WTC11 (cell line): ENCODE measurements around the gene UGCG. TPM values are rescaled to one million over a fixed set of nuclear protein-coding genes. Genes with fewer than 3 reads are reported as not detected.

Experiments
- ATAC-seq: fragments of 200-7000 bp; cut with Tn5 transposase; 2 replicates; pipeline ENCODE4 v1.10.0; 2021; ENCODE audit warnings: mild to moderate bottlenecking, moderate library complexity
- CTCF ChIA-PET: fragments of 300-600 bp; sonication (Branson Sonifier 250); formaldehyde crosslinking; loops from one replicate; lab custom pipeline; 2021; ENCODE audit warnings: antibody characterized with exemption; lab: Charles Lee
- POLR2A ChIA-PET: fragments of 350-600 bp; sonication (Branson Sonifier 250); formaldehyde crosslinking; loops from one replicate; lab custom pipeline; 2021; ENCODE audit warnings: antibody characterized with exemption; lab: Charles Lee
- DNase-seq: peaks from one replicate; pipeline ENCODE4 v3.0.0; 2021; ENCODE audit warnings: low spot score
- H3K27ac Mint-ChIP-seq: 2 replicates; pipeline ENCODE4 v1.8.0; 2021; ENCODE audit warnings: mixed read lengths
- H3K27me3 Mint-ChIP-seq: 2 replicates; pipeline ENCODE4 v1.8.0; 2021; ENCODE audit warnings: low read depth, mild to moderate bottlenecking, moderate library complexity, mixed read lengths
- H3K36me3 Mint-ChIP-seq: 2 replicates; pipeline ENCODE4 v1.8.0; 2021; ENCODE audit warnings: mixed read lengths
- H3K4me1 Mint-ChIP-seq: 2 replicates; pipeline ENCODE4 v1.8.0; 2022; ENCODE audit warnings: mixed read lengths
- H3K4me3 Mint-ChIP-seq: 2 replicates; pipeline ENCODE4 v1.8.0; 2021; ENCODE audit warnings: mild to moderate bottlenecking, moderate library complexity, mixed read lengths
- H3K9me3 Mint-ChIP-seq: 2 replicates; pipeline ENCODE4 v1.8.0; 2021; ENCODE audit warnings: mixed read lengths
- ATF6 ChIP-seq: sonication (generic); formaldehyde crosslinking; IDR thresholded peaks from 2 replicates; pipeline ENCODE4 v1.8.1; 2023; ENCODE audit warnings: mild to moderate bottlenecking, missing genetic modification reagents
- GABPB1 ChIP-seq: sonication (generic); formaldehyde crosslinking; IDR thresholded peaks from 2 replicates; pipeline ENCODE4 v1.8.1; 2023; ENCODE audit warnings: mild to moderate bottlenecking, missing genetic modification reagents
- GRHL2 ChIP-seq: fragments of 250-450 bp; sonication (Bioruptor Pico); IDR thresholded peaks from 2 replicates; pipeline ENCODE4 v1.8.0; 2022; ENCODE audit warnings: mild to moderate bottlenecking, moderate library complexity; ENCODE audit not compliant: insufficient replicate concordance, severe bottlenecking
- HMGXB4 ChIP-seq: sonication (generic); formaldehyde crosslinking; IDR thresholded peaks from 2 replicates; pipeline ENCODE4 v1.8.1; 2023; ENCODE audit warnings: mild to moderate bottlenecking, moderate library complexity, missing genetic modification reagents
- MAX ChIP-seq: sonication (generic); formaldehyde crosslinking; IDR thresholded peaks from 2 replicates; pipeline ENCODE4 v1.8.0; 2022; ENCODE audit warnings: mild to moderate bottlenecking, missing genetic modification reagents
- MXD4 ChIP-seq: fragments of 250-450 bp; sonication (Bioruptor Pico); IDR thresholded peaks from 2 replicates; pipeline ENCODE4 v1.8.0; 2021; ENCODE audit warnings: mild to moderate bottlenecking, moderate library complexity, borderline replicate concordance
- NFE2L1 ChIP-seq: sonication (generic); formaldehyde crosslinking; IDR thresholded peaks from 2 replicates; pipeline ENCODE4 v1.8.1; 2023; ENCODE audit warnings: missing genetic modification reagents
- RORB ChIP-seq: fragments of 250-450 bp; sonication (Bioruptor Pico); IDR thresholded peaks from 2 replicates; pipeline ENCODE4 v1.9.0; 2021; ENCODE audit warnings: mild to moderate bottlenecking
- TEAD4 ChIP-seq: sonication (generic); formaldehyde crosslinking; IDR thresholded peaks from 2 replicates; pipeline ENCODE4 v1.8.0; 2022; ENCODE audit warnings: mild to moderate bottlenecking, missing genetic modification reagents
- TP53 ChIP-seq: sonication (generic); formaldehyde crosslinking; IDR thresholded peaks from 2 replicates; pipeline ENCODE4 v1.8.1; 2023; ENCODE audit warnings: mild to moderate bottlenecking, missing genetic modification reagents
- ZBTB21 ChIP-seq: sonication (generic); formaldehyde crosslinking; IDR thresholded peaks from 2 replicates; pipeline ENCODE4 v1.8.1; 2023; ENCODE audit warnings: mild to moderate bottlenecking, missing genetic modification reagents, borderline replicate concordance
- ZNF121 ChIP-seq: sonication (generic); formaldehyde crosslinking; IDR thresholded peaks from 2 replicates; pipeline ENCODE4 v1.8.0; 2023; ENCODE audit warnings: missing genetic modification reagents
- ZNF219 ChIP-seq: sonication (generic); formaldehyde crosslinking; IDR thresholded peaks from 2 replicates; pipeline ENCODE4 v1.8.0; 2023; ENCODE audit warnings: missing genetic modification reagents, mild to moderate bottlenecking, borderline replicate concordance
- ZNF396 ChIP-seq: fragments of 250-450 bp; sonication (Bioruptor Pico); IDR thresholded peaks from 2 replicates; pipeline ENCODE4 v1.8.0; 2021; ENCODE audit warnings: mild to moderate bottlenecking, moderate library complexity, borderline replicate concordance
- total RNA-seq: library from RNA; stranded (reverse); gene quantifications from 3 replicates; pipeline ENCODE4 v1.2.3, GENCODE V29; 2021
- TF ChIP-seq, protein P1 (sequence below): sonication (generic); formaldehyde crosslinking; conservative IDR thresholded peaks from 2 replicates; pipeline ENCODE4 v1.8.1; 2022; ENCODE audit warnings: mild to moderate bottlenecking, missing genetic modification reagents
- TF ChIP-seq, protein P2 (sequence below): sonication (generic); formaldehyde crosslinking; IDR thresholded peaks from 2 replicates; pipeline ENCODE4 v1.8.1; 2022; ENCODE audit warnings: mild to moderate bottlenecking, missing genetic modification reagents, moderate library complexity, borderline replicate concordance
- TF ChIP-seq, protein P3 (sequence below): sonication (generic); formaldehyde crosslinking; IDR thresholded peaks from 2 replicates; pipeline ENCODE4 v1.8.1; 2023; ENCODE audit warnings: mild to moderate bottlenecking, missing genetic modification reagents, moderate library complexity
- TF ChIP-seq, protein P4 (sequence below): sonication (generic); formaldehyde crosslinking; IDR thresholded peaks from 2 replicates; pipeline ENCODE4 v1.8.0; 2022; ENCODE audit warnings: mild to moderate bottlenecking, missing genetic modification reagents

Gene UGCG
- total RNA-seq, 1 experiment from 2014 or later, result 37.5 TPM

- TF ChIP-seq MAX (CRISPR knock-in tag) (no peak), ATF6 (CRISPR knock-in tag) (no peak), NFE2L1 (CRISPR knock-in tag) (no peak), ZNF396 (CRISPR knock-in tag) (no peak)
- TF ChIP-seq, protein P1, sequence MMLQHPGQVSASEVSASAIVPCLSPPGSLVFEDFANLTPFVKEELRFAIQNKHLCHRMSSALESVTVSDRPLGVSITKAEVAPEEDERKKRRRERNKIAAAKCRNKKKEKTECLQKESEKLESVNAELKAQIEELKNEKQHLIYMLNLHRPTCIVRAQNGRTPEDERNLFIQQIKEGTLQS (CRISPR knock-in tag), result no peak
Measured at GRCh38 chr9:111897601-111898137, 1.1 kb downstream of the UGCG start (continued).

- Mint-ChIP-seq H3K36me3 (no peaks in the 10 kb centered on the region), H3K4me1 (peaks cover 11% of the 10 kb centered on the region), H3K9me3 (no peaks in the 10 kb centered on the region), H3K4me3 (no peak overlapping the region), H3K27ac (no peak overlapping the region), H3K27me3 (no peaks in the 10 kb centered on the region)
- no peak for ATAC-seq
- TF ChIP-seq ZNF219 (CRISPR knock-in tag) (no peak), RORB (no peak), TEAD4 (CRISPR knock-in tag) (no peak), TP53 (CRISPR knock-in tag) (no peak), MXD4 (no peak)
- TF ChIP-seq, protein P2, sequence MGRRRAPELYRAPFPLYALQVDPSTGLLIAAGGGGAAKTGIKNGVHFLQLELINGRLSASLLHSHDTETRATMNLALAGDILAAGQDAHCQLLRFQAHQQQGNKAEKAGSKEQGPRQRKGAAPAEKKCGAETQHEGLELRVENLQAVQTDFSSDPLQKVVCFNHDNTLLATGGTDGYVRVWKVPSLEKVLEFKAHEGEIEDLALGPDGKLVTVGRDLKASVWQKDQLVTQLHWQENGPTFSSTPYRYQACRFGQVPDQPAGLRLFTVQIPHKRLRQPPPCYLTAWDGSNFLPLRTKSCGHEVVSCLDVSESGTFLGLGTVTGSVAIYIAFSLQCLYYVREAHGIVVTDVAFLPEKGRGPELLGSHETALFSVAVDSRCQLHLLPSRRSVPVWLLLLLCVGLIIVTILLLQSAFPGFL (CRISPR knock-in tag), result no peak
- TF ChIP-seq, protein P3, sequence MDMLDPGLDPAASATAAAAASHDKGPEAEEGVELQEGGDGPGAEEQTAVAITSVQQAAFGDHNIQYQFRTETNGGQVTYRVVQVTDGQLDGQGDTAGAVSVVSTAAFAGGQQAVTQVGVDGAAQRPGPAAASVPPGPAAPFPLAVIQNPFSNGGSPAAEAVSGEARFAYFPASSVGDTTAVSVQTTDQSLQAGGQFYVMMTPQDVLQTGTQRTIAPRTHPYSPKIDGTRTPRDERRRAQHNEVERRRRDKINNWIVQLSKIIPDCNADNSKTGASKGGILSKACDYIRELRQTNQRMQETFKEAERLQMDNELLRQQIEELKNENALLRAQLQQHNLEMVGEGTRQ (CRISPR knock-in tag), result no peak
- TF ChIP-seq, protein P4, sequence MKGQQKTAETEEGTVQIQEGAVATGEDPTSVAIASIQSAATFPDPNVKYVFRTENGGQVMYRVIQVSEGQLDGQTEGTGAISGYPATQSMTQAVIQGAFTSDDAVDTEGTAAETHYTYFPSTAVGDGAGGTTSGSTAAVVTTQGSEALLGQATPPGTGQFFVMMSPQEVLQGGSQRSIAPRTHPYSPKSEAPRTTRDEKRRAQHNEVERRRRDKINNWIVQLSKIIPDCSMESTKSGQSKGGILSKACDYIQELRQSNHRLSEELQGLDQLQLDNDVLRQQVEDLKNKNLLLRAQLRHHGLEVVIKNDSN, result no peak
- ChIA-PET CTCF (no interaction called here), POLR2A (no interaction called here)
- DNase-seq, result no peak
Measured at GRCh38 chr9:111898331-111899096, 1.9 kb downstream of the UGCG start.

DNA sequence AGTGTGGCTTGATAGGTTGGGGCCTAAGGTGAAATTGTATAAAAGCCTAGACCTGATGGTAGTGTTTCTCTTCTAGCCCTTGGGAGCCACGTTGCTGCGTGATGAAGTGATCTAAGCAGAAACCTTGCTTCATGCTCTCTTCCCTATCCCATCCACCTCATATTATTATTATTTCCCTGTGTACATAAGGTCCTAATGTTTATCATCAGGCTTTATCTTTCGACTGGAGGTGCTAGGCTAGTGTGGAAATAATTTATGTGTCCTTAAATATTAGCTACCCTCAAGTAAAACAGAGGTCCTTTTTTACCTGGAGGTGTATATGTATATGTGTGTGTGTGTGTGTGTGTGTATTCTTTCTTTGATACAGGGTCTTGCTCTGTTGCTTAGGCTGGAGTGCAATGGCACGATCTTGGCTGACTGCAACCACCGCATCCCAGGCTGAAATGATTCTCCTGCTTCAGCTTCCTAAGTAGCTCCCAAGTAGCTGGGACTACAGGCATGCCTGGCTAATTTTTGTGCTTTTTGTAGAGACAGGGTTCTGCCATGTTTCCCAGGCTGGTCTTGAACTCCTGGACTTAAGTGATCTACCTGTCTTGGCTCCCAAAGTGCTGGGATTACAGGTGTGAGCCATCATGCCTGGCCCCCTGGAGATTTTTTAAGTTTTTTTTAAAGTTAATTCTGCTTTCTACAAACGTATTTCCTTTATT lies 3.7 kb downstream of the UGCG start:
- H3K4me3 Mint-ChIP-seq, result no peak overlapping the region
- no peaks in the 10 kb centered on the region for H3K27me3 Mint-ChIP-seq
- no peaks in the 10 kb centered on the region for H3K9me3 Mint-ChIP-seq
- peaks cover 20% of the 10 kb centered on the region for H3K4me1 Mint-ChIP-seq
- no peaks in the 10 kb centered on the region for H3K36me3 Mint-ChIP-seq
- ChIA-PET CTCF (no interaction called here), POLR2A (no interaction called here)
- DNase-seq (no peak), ATAC-seq (no peak)
- no peak overlapping the region for H3K27ac Mint-ChIP-seq
- TF ChIP-seq ZNF121, result no peak
- TF ChIP-seq ZNF396 (CRISPR knock-in tag), result no peak
- TF ChIP-seq GABPB1 (CRISPR knock-in tag), result no peak
- no peak for TF ChIP-seq ZBTB21 (CRISPR knock-in tag)
- TF ChIP-seq TP53 (CRISPR knock-in tag), result no peak
- no peak for TF ChIP-seq HMGXB4
- no peak for TF ChIP-seq GRHL2 (CRISPR knock-in tag)
